Measurements from ENCODE around the gene ISCU. TPM values are rescaled to one million over a fixed set of nuclear protein-coding genes. Genes with fewer than 3 reads are reported as not detected.

ISCU gene
- total and polyA plus RNA-seq, 8 donors, result 78.0 to 147 (median 84.6) TPM

DNA sequence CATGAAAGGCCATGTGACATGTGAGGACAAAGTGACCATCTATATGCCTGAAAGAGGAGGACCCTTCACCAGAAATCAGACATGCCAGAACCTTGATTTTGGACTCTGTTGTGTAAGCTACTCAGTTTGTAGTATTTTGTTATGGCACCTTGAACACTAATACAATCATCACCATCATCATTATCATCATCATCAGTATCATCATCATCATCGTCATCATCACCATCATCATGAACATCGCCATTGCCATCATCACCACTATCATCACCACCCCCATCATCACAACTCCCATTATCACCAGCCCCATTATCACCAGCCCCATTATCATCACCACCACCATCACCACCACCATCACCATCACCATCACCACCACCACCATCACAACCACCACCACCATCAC lies 15.9 kb downstream of the ISCU start:
- Histone ChIP-seq H3K4me3 (no peak overlapping the region), H3K27me3 (no peaks in the 10 kb centered on the region), H3K4me1 (no peaks in the 10 kb centered on the region), H3K27ac (no peak overlapping the region), H3K36me3 (no peaks in the 10 kb centered on the region), H3K9me3 (no peaks in the 10 kb centered on the region)
- TF ChIP-seq, protein P1, sequence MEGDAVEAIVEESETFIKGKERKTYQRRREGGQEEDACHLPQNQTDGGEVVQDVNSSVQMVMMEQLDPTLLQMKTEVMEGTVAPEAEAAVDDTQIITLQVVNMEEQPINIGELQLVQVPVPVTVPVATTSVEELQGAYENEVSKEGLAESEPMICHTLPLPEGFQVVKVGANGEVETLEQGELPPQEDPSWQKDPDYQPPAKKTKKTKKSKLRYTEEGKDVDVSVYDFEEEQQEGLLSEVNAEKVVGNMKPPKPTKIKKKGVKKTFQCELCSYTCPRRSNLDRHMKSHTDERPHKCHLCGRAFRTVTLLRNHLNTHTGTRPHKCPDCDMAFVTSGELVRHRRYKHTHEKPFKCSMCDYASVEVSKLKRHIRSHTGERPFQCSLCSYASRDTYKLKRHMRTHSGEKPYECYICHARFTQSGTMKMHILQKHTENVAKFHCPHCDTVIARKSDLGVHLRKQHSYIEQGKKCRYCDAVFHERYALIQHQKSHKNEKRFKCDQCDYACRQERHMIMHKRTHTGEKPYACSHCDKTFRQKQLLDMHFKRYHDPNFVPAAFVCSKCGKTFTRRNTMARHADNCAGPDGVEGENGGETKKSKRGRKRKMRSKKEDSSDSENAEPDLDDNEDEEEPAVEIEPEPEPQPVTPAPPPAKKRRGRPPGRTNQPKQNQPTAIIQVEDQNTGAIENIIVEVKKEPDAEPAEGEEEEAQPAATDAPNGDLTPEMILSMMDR (IDR thresholded peaks at IDR 0.05), result no peak
- DNase-seq (no peak), ATAC-seq (no peak)
- intact Hi-C loops (cut with DNase I), result no loop called here

DNA sequence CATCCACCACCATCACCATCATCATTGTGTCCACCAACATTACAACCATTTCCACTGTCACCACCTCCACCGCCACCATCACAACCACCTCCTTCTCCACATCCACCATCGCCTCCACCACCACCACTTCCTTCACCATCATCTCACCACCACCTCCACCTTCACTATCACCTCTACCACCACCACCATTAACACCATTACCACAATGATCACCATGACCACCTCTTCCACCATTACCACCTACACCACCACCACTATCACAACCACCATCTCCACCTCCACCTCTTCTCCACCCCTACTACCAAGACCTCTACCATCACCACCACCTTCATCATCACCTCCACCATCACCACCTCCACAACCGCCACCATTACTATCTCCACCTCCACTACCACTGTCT lies 16.4 kb downstream of the ISCU start:
- TF ChIP-seq, protein P1 (IDR thresholded peaks at IDR 0.05), result no peak
- intact Hi-C loops (cut with DNase I), result no loop called here
- ATAC-seq (no peak), DNase-seq (no peak)
- Histone ChIP-seq H3K9me3 (no peaks in the 10 kb centered on the region), H3K27me3 (no peaks in the 10 kb centered on the region), H3K4me3 (no peak overlapping the region), H3K4me1 (no peaks in the 10 kb centered on the region), H3K27ac (no peak overlapping the region), H3K36me3 (no peaks in the 10 kb centered on the region)

GRCh38 chr12:108580531-108580930 lies 18.1 kb downstream of the ISCU start:
- no peak overlapping the region for H3K4me3 ChIP-seq
- no peaks in the 10 kb centered on the region for H3K27me3 ChIP-seq
- no peaks in the 10 kb centered on the region for H3K9me3 ChIP-seq
- no peak for ATAC-seq
- H3K4me1 ChIP-seq, result no peaks in the 10 kb centered on the region
- H3K27ac ChIP-seq, result no peak overlapping the region
- H3K36me3 ChIP-seq, result no peaks in the 10 kb centered on the region
- TF ChIP-seq, protein P1 (IDR thresholded peaks at IDR 0.05), result no peak
- intact Hi-C loops (cut with DNase I), result no loop called here
- no peak for DNase-seq

- no peak for DNase-seq
- intact Hi-C loops (cut with DNase I), result no loop called here
- no peaks in the 10 kb centered on the region for H3K27me3 ChIP-seq
- TF ChIP-seq, protein P1 (IDR thresholded peaks at IDR 0.05), result no peak
- H3K36me3 ChIP-seq, result no peaks in the 10 kb centered on the region
- no peaks in the 10 kb centered on the region for H3K4me1 ChIP-seq
- no peak overlapping the region for H3K27ac ChIP-seq
- no peak overlapping the region for H3K4me3 ChIP-seq
- ATAC-seq, result no peak
- no peaks in the 10 kb centered on the region for H3K9me3 ChIP-seq
These were observed 19.2 kb downstream of the ISCU start for GRCh38 chr12:108581311-108582227.

DNA sequence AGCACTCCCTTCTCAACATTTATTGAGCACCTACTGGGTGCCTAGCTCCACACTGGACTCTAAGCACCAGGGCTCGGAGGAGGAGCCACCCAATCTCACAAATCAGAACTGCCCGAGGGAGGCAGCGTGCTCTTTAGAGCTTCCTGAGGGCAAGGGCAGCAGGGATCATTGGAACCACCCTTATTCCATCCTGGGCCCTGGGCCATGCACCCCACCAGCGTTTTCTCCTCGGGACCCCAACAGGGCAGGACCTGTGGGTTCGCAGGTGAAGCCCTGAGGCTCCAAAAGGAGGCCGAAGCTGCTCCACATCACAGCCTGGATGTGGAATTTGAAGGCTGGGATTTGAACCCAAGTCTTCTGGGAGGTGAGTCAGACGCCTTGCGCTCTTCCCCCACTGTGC lies 20.1 kb downstream of the ISCU start:
- H3K27ac ChIP-seq, result no peak overlapping the region
- TF ChIP-seq, protein P1 (IDR thresholded peaks at IDR 0.05), result no peak
- H3K9me3 ChIP-seq, result no peaks in the 10 kb centered on the region
- H3K4me1 ChIP-seq, result no peaks in the 10 kb centered on the region
- intact Hi-C loops (cut with DNase I), result no loop called here
- H3K27me3 ChIP-seq, result no peaks in the 10 kb centered on the region
- ATAC-seq, result no peak
- H3K4me3 ChIP-seq, result no peak overlapping the region
- no peak for DNase-seq
- no peaks in the 10 kb centered on the region for H3K36me3 ChIP-seq

Data from left lung (tissue), 10 donors.